Fibroblast of lung (primary cell): ENCODE data around the gene PALS2.

ENCODE experiments used
- CTCF ChIP-seq, 2 donors: IDR thresholded peaks in 1 of 2; conservative IDR thresholded peaks in 1 of 2; 1 replicate in 1 of 2; 2 replicates in 1 of 2; pipeline ENCODE4 v1.5.1; 2011 to 2012; ENCODE audit warnings: low read length in 2 of 2, control low read depth in 1 of 2, inconsistent platforms in 1 of 2, low read depth in 1 of 2, mild to moderate bottlenecking in 1 of 2
- EZH2 ChIP-seq: IDR thresholded peaks from 2 replicates; pipeline ENCODE4 v1.5.1; 2012; ENCODE audit warnings: low read length, control low read depth, mild to moderate bottlenecking; ENCODE audit errors: missing control alignments

DNA sequence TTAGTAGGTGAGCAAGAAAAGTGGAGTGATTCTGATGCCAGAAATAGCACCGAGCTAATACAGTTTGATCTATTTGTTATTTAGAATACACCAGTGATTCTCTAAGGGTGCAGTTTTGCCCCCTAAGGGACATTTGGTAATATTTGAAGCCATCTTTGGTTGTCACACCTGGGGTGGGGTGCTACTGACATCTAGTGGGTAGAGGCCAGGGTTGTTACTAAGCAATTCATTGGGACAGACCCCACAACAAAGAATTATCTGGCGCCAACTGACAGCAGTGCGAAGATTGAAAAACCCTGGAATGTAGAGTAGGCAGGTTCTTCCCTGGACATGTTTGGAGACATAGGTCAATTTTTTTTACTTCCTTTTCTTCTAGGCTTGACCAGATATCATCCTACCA, 14.6 kb downstream of the PALS2 start:
- TF ChIP-seq CTCF (conservative IDR thresholded peaks at IDR 0.05 in 1 of 2, IDR thresholded peaks at IDR 0.05 in 1 of 2; ENCODE audit: low read depth in 1 of 2, low read length in 2 of 2) (peak; percentile 25 to 36), EZH2 (no peak)
